ENCODE data around the gene CCP110. TPM values are rescaled to one million over a fixed set of nuclear protein-coding genes. Genes with fewer than 3 reads are reported as not detected.

Gene CCP110
- total RNA-seq, 1 experiment from 2014 or later: 31.8 TPM

- ChIA-PET POLR2A (no interaction called here), CTCF (no interaction called here)
- no peaks in the 10 kb centered on the region for H3K9me3 ChIP-seq (ENCODE audit: control insufficient read depth, insufficient read depth, low read depth, low read length)
- no peaks in the 10 kb centered on the region for H3K27me3 ChIP-seq (ENCODE audit: control insufficient read depth, insufficient read depth, low read length)
- in situ Hi-C loops (cut with HindIII; ENCODE audit: low pct_unique_long_range_greater_than_20kb, low sequenced_read_pairs): no loop called here
- no peak overlapping the region for H3K4me3 ChIP-seq (ENCODE audit: low read depth in 2 of 2, low read length in 2 of 2)
- intact Hi-C loops (cut with micrococcal nuclease; ENCODE audit: unreplicated experiment): no loop called here
- ATAC-seq (no peak), DNase-seq (ENCODE audit: low read depth, low spot score) (no peak)
- BruUV-seq (replicated peaks): no TSS peak
- no peak overlapping the region for H3K27ac ChIP-seq (ENCODE audit: low read length)
- TF ChIP-seq TCF7L2 (IDR thresholded peaks at IDR 0.05; ENCODE audit: low read depth, low read length): no peak
- no peak for TF ChIP-seq CTCF (IDR thresholded peaks at IDR 0.05)
- TF ChIP-seq POLR2AphosphoS5 (IDR thresholded peaks at IDR 0.05; ENCODE audit: low read depth, low read length): no peak
- no peak for TF ChIP-seq REST (IDR thresholded peaks at IDR 0.05; ENCODE audit: insufficient read depth in 1 of 2, low read depth in 2 of 2, low read length in 1 of 2)
- no peak for TF ChIP-seq SIN3A (IDR thresholded peaks at IDR 0.05; ENCODE audit: borderline replicate concordance, insufficient read depth, low read depth, low read length)
- H3K36me3 ChIP-seq (ENCODE audit: control insufficient read depth, insufficient read depth, low read length): peaks cover 29% of the 10 kb centered on the region
- no peaks in the 10 kb centered on the region for H3K4me1 ChIP-seq (ENCODE audit: control insufficient read depth, insufficient read depth, low read length)
Observed at GRCh38 chr16:19512297-19512696, 11.4 kb upstream of the CCP110 start.

GRCh38 chr16:19513377-19514053 is 10.2 kb upstream of the CCP110 start:
- H3K36me3 ChIP-seq (ENCODE audit: control insufficient read depth, insufficient read depth, low read length): peaks cover 28% of the 10 kb centered on the region
- no peaks in the 10 kb centered on the region for H3K27me3 ChIP-seq (ENCODE audit: control insufficient read depth, insufficient read depth, low read length)
- ChIA-PET CTCF (no interaction called here), POLR2A (no interaction called here)
- in situ Hi-C loops (cut with HindIII; ENCODE audit: low pct_unique_long_range_greater_than_20kb, low sequenced_read_pairs): no loop called here
- no peak for TF ChIP-seq CTCF (IDR thresholded peaks at IDR 0.05)
- intact Hi-C loops (cut with micrococcal nuclease; ENCODE audit: unreplicated experiment): no loop called here
- no peak overlapping the region for H3K27ac ChIP-seq (ENCODE audit: low read length)
- no peaks in the 10 kb centered on the region for H3K4me1 ChIP-seq (ENCODE audit: control insufficient read depth, insufficient read depth, low read length)
- no peak for ATAC-seq
- BruUV-seq (replicated peaks): no TSS peak
- H3K4me3 ChIP-seq (ENCODE audit: low read depth in 2 of 2, low read length in 2 of 2): no peak overlapping the region
- DNase-seq (ENCODE audit: low read depth, low spot score): no peak
- no peaks in the 10 kb centered on the region for H3K9me3 ChIP-seq (ENCODE audit: control insufficient read depth, insufficient read depth, low read depth, low read length)
